HepG2 (cell line): ENCODE data around the gene TNXB. TPM values are rescaled to one million over a fixed set of nuclear protein-coding genes. Genes with fewer than 3 reads are reported as not detected.

ENCODE experiments used
- DNMT3B ChIP-seq: conservative IDR thresholded peaks from 2 replicates; pipeline ENCODE4 v1.6.1; 2016; ENCODE audit warnings: missing biosample characterization, control low read depth
- DPF2 ChIP-seq: sonication (generic); formaldehyde crosslinking; IDR thresholded peaks from 2 replicates; pipeline ENCODE4 v1.4.0; 2020; ENCODE audit warnings: mild to moderate bottlenecking, low read depth, missing genetic modification reagents, borderline replicate concordance
- HCFC1 ChIP-seq: fragments of 150-350 bp; IDR thresholded peaks from 2 replicates; pipeline ENCODE4 v1.6.1; 2014; ENCODE audit warnings: low read depth, low read length
- HES4 ChIP-seq: sonication (generic); formaldehyde crosslinking; IDR thresholded peaks from 2 replicates; pipeline ENCODE4 v1.9.0; 2021; ENCODE audit warnings: mild to moderate bottlenecking, missing genetic modification reagents, borderline replicate concordance
- KAT2B ChIP-seq: fragments of 150-350 bp; IDR thresholded peaks from 2 replicates; pipeline ENCODE4 v1.6.1; 2014; ENCODE audit warnings: low read depth, low read length, borderline replicate concordance
- KLF11 ChIP-seq: IDR thresholded peaks from 2 replicates; pipeline ENCODE4 v1.6.1; 2016; ENCODE audit warnings: missing compliant biosample characterization
- MEIS1 ChIP-seq: sonication (generic); formaldehyde crosslinking; IDR thresholded peaks from 2 replicates; pipeline ENCODE4 v1.9.0; 2021; ENCODE audit warnings: mild to moderate bottlenecking, missing genetic modification reagents, moderate library complexity, borderline replicate concordance
- NONO ChIP-seq, 2 experiments: fragments of 450-650 bp in 1 of 2; sonication (generic) in 1 of 2; formaldehyde crosslinking in 1 of 2; IDR thresholded peaks in 1 of 2; conservative IDR thresholded peaks in 1 of 2; 2 replicates each; pipeline versions ENCODE4 v1.6.1 to v1.8.0; 2017 to 2022; ENCODE audit warnings: mild to moderate bottlenecking in 1 of 2, missing genetic modification reagents in 1 of 2, moderate library complexity in 1 of 2
- ONECUT2 ChIP-seq: sonication (generic); formaldehyde crosslinking; IDR thresholded peaks from 2 replicates; pipeline ENCODE4 v1.4.0; 2020; ENCODE audit warnings: missing genetic modification reagents
- PHF20 ChIP-seq: sonication (generic); formaldehyde crosslinking; IDR thresholded peaks from 2 replicates; pipeline ENCODE4 v1.5.0; 2020; ENCODE audit warnings: mild to moderate bottlenecking, missing genetic modification reagents
- SMAD9 ChIP-seq: sonication (generic); formaldehyde crosslinking; IDR thresholded peaks from 2 replicates; pipeline ENCODE4 v1.5.1; 2020; ENCODE audit warnings: mild to moderate bottlenecking, missing genetic modification reagents
- SRSF4 ChIP-seq: fragments of 200-400 bp; formaldehyde crosslinking; IDR thresholded peaks from one replicate; pipeline ENCODE4 v1.6.1; 2018; ENCODE audit warnings: mild to moderate bottlenecking, low read depth, low read length, moderate library complexity; ENCODE audit not compliant: poor library complexity, severe bottlenecking
- SSRP1 ChIP-seq: IDR thresholded peaks from 2 replicates; pipeline ENCODE4 v1.6.1; 2016; ENCODE audit warnings: control low read depth
- STAG1 ChIP-seq: sonication (generic); formaldehyde crosslinking; IDR thresholded peaks from 2 replicates; pipeline ENCODE4 v1.4.0; 2020; ENCODE audit warnings: missing genetic modification reagents
- TCF12 ChIP-seq, 2 experiments: fragments of 450-650 bp in 1 of 2; sonication (generic) in 1 of 2; formaldehyde crosslinking in 1 of 2; IDR thresholded peaks; 2 replicates each; pipeline versions ENCODE4 v1.6.1 to v1.8.0; 2017 to 2022; ENCODE audit warnings: antibody characterized with exemption in 1 of 2, mild to moderate bottlenecking in 1 of 2, missing genetic modification reagents in 1 of 2, moderate library complexity in 1 of 2
- XRCC5 ChIP-seq: fragments of 200-400 bp; formaldehyde crosslinking; optimal IDR thresholded peaks from 2 replicates; pipeline ENCODE3; 2017; ENCODE audit warnings: mild to moderate bottlenecking, low read length
- ZNF274 ChIP-seq: sonication (generic); formaldehyde crosslinking; IDR thresholded peaks from 2 replicates; pipeline ENCODE4 v1.5.1; 2020; ENCODE audit warnings: mild to moderate bottlenecking, missing genetic modification reagents
- ZNF331 ChIP-seq: sonication (generic); formaldehyde crosslinking; IDR thresholded peaks from 2 replicates; pipeline ENCODE4 v1.4.0; 2020; ENCODE audit warnings: missing genetic modification reagents
- ZNF547 ChIP-seq: sonication (generic); formaldehyde crosslinking; IDR thresholded peaks from 2 replicates; pipeline ENCODE4 v1.5.1; 2020; ENCODE audit warnings: mild to moderate bottlenecking, missing genetic modification reagents
- ZNF615 ChIP-seq: sonication (generic); formaldehyde crosslinking; IDR thresholded peaks from 2 replicates; pipeline ENCODE4 v1.5.0; 2020; ENCODE audit warnings: mild to moderate bottlenecking, missing genetic modification reagents, borderline replicate concordance
- ZNF616 ChIP-seq: sonication (generic); formaldehyde crosslinking; IDR thresholded peaks from 2 replicates; pipeline ENCODE4 v1.5.0; 2020; ENCODE audit warnings: low read depth, mild to moderate bottlenecking, missing genetic modification reagents
- ZNF782 ChIP-seq: sonication (generic); formaldehyde crosslinking; IDR thresholded peaks from 2 replicates; pipeline ENCODE4 v1.4.0; 2020; ENCODE audit warnings: missing genetic modification reagents, mild to moderate bottlenecking, borderline replicate concordance
- ZSCAN9 ChIP-seq: IDR thresholded peaks from 2 replicates; pipeline ENCODE4 v1.6.1; 2016; ENCODE audit warnings: borderline replicate concordance
- polyA plus RNA-seq, 8 experiments: library from polyadenylated mRNA; depleted of rRNA in 3 of 8; stranded (reverse) in 7 of 8; unstranded in 1 of 8; fragments of >200 nt; fragmentation: Illumina TruSeq in 4 of 8; extraction: Trizol in 4 of 8; gene quantifications; 2 replicates each; pipeline versions ENCODE4 v1.2.1 to v1.2.3, GENCODE V29; 2011 to 2016; ENCODE audit warnings: low read depth in 4 of 8, missing spikeins in 1 of 8, mixed read lengths in 1 of 8; ENCODE audit not compliant: insufficient read depth in 1 of 8
- total RNA-seq, 5 experiments: library from RNA; depleted of rRNA; stranded (reverse); fragments of >200 nt; fragmentation: Illumina TruSeq; extraction: Trizol; gene quantifications; 2 replicates each; pipeline ENCODE4 v1.2.3, GENCODE V29; 2016; ENCODE audit warnings: low read depth in 1 of 5
- TF ChIP-seq, protein P1 (sequence below): IDR thresholded peaks from 2 replicates; pipeline ENCODE4 v1.6.1; 2018; ENCODE audit warnings: missing genetic modification reagents, mild to moderate bottlenecking, missing compliant biosample characterization
- TF ChIP-seq, protein P2 (sequence below): IDR thresholded peaks from 2 replicates; pipeline ENCODE4 v1.6.1; 2012; ENCODE audit warnings: inconsistent platforms
- TF ChIP-seq, protein P3 (sequence below): sonication (generic); formaldehyde crosslinking; IDR thresholded peaks from 2 replicates; pipeline ENCODE4 v1.4.0; 2020; ENCODE audit warnings: missing genetic modification reagents, low read depth, mild to moderate bottlenecking, borderline replicate concordance
- TF ChIP-seq, protein P4 (sequence below): IDR thresholded peaks from 2 replicates; pipeline ENCODE4 v1.6.1; 2016; ENCODE audit warnings: missing compliant biosample characterization, missing genetic modification reagents, borderline replicate concordance

The TNXB gene
- total and polyA plus RNA-seq, 2 of the 13 experiments (the other 11 are each of a cell fraction or from before 2014, with no cell fraction given): 1.6 to 2.7 TPM

DNA sequence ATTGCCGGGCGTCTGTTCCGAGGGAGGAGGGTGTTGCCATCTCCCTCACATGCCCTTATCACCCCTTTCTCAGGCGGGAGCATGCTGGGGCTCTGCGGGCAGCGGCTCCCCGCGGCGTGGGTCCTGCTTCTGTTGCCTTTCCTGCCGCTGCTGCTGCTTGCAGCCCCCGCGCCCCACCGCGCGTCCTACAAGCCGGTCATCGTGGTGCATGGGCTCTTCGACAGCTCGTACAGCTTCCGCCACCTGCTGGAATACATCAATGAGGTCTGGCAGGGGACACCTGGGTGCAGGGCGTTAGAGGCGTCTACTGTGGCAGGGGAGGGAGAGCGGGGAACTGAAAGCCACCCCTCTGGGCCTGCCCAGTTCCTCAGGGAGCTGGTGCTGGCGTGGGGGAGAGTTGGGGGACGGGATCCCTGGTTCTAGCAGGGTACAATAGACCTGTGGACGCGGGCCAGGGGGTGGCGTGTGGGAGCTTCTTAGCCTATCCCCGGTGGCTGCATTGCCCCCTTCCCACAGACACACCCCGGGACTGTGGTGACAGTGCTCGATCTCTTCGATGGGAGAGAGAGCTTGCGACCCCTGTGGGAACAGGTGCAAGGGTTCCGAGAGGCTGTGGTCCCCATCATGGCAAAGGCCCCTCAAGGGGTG is 45.5 kb upstream of the TNXB start (continued):
- TF ChIP-seq ZNF782 (CRISPR knock-in tag) (no peak; the same call in 1 of the 2 replicates), HES4 (0 out of 2 replicates have a peak, but pooled peaks have one; percentile 84), SSRP1 (CRISPR knock-in tag) (no peak), MEIS1 (CRISPR knock-in tag) (peak; percentile 30; the same call in 1 of the 2 replicates), TCF12 (IDR thresholded peaks at IDR 0.05) (no peak), TCF12 (CRISPR knock-in tag; IDR thresholded peaks at IDR 0.05) (peak; percentile 25; the same call in 1 of the 2 replicates), KAT2B (no peak), ZNF274 (CRISPR knock-in tag) (peak; percentile 61; the same call in 1 of the 2 replicates), ZSCAN9 (CRISPR knock-in tag) (peak; percentile 37; the same call in 1 of the 2 replicates), ONECUT2 (peak; percentile 25; the same call in 1 of the 2 replicates), ZNF547 (CRISPR knock-in tag) (peak; percentile 66; the same call in 1 of the 2 replicates), ZNF616 (no peak), ZNF615 (CRISPR knock-in tag) (no peak), ZNF331 (peak; percentile 76; the same call in 1 of the 2 replicates), XRCC5 (peak; percentile 51), DPF2 (no peak), DNMT3B (0 out of 2 replicates have a peak, but pooled peaks have one; percentile 1), SRSF4 (no peak), NONO (IDR thresholded peaks at IDR 0.05) (no peak), NONO (CRISPR knock-in tag; conservative IDR thresholded peaks at IDR 0.05) (peak; percentile 83), SMAD9 (CRISPR knock-in tag) (0 out of 2 replicates have a peak, but pooled peaks have one; percentile 6), STAG1 (CRISPR knock-in tag) (peak; percentile 94), KLF11 (CRISPR knock-in tag) (no peak), HCFC1 (no peak), PHF20 (CRISPR knock-in tag) (no peak)
- TF ChIP-seq, protein P1, sequence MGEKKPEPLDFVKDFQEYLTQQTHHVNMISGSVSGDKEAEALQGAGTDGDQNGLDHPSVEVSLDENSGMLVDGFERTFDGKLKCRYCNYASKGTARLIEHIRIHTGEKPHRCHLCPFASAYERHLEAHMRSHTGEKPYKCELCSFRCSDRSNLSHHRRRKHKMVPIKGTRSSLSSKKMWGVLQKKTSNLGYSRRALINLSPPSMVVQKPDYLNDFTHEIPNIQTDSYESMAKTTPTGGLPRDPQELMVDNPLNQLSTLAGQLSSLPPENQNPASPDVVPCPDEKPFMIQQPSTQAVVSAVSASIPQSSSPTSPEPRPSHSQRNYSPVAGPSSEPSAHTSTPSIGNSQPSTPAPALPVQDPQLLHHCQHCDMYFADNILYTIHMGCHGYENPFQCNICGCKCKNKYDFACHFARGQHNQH (CRISPR knock-in tag): peak; percentile 29; the same call in 1 of the 2 replicates
- TF ChIP-seq, protein P2, sequence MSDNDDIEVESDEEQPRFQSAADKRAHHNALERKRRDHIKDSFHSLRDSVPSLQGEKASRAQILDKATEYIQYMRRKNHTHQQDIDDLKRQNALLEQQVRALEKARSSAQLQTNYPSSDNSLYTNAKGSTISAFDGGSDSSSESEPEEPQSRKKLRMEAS: peak; percentile 82
- TF ChIP-seq, protein P3, sequence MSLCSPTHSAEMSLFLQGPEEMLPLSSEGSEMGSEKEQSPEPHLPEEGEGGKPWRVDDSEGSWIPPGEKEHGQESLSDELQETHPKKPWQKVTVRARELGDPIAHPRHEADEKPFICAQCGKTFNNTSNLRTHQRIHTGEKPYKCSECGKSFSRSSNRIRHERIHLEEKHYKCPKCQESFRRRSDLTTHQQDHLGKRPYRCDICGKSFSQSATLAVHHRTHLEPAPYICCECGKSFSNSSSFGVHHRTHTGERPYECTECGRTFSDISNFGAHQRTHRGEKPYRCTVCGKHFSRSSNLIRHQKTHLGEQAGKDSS: no peak
- TF ChIP-seq, protein P4, sequence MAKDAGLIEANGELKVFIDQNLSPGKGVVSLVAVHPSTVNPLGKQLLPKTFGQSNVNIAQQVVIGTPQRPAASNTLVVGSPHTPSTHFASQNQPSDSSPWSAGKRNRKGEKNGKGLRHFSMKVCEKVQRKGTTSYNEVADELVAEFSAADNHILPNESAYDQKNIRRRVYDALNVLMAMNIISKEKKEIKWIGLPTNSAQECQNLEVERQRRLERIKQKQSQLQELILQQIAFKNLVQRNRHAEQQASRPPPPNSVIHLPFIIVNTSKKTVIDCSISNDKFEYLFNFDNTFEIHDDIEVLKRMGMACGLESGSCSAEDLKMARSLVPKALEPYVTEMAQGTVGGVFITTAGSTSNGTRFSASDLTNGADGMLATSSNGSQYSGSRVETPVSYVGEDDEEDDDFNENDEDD (CRISPR knock-in tag): peak; percentile 78
